ENCODE measurements around the gene ZNF554. TPM values are rescaled to one million over a fixed set of nuclear protein-coding genes. Genes with fewer than 3 reads are reported as not detected.

ZNF554 gene
- total and polyA plus RNA-seq, 4 donors, result 1.1 to 8.8 (median 4.0) TPM

GRCh38 chr19:2809387-2810140 is 10.1 kb upstream of the ZNF554 start:
- no peak for TF ChIP-seq CTCF (IDR thresholded peaks at IDR 0.05; ENCODE audit: control extremely low read depth, extremely low read depth)
- Histone ChIP-seq H3K36me3 (ENCODE audit: control insufficient read depth in 4 of 4, insufficient read depth in 4 of 4, low read length in 4 of 4) (peaks cover 6 to 70% (median 7%) of the 10 kb centered on the region in 4 donors), H3K27me3 (ENCODE audit: control insufficient read depth in 3 of 3, insufficient read depth in 3 of 3, low read length in 2 of 3) (no peaks in the 10 kb centered on the region), H3K9me3 (ENCODE audit: control insufficient read depth in 4 of 4, insufficient read depth in 3 of 4, low read length in 3 of 4) (peaks cover 0 to 3% (median 0%) of the 10 kb centered on the region in 4 donors), H3K9ac (ENCODE audit: insufficient read depth in 1 of 2, low read length in 2 of 2) (no peak overlapping the region), H3K4me3 (no peak overlapping the region), H3K27ac (ENCODE audit: low read depth in 1 of 2, low read length in 1 of 2) (no peak overlapping the region), H3K4me1 (ENCODE audit: control insufficient read depth in 5 of 5, insufficient read depth in 5 of 5, low read length in 5 of 5) (no peaks in the 10 kb centered on the region)
- 94 to 95% methylated on average over 35 to 37 of the region's 37 CpGs for WGBS, 2 donors
- DNase-seq (no peak), ATAC-seq (ENCODE audit: insufficient read depth, low FRiP score) (no peak)

GRCh38 chr19:2810141-2811091 is 9.3 kb upstream of the ZNF554 start:
- peaks cover 4 to 62% (median 6%) of the 10 kb centered on the region in 4 donors for H3K36me3 ChIP-seq (ENCODE audit: control insufficient read depth in 4 of 4, insufficient read depth in 4 of 4, low read length in 4 of 4)
- no peak for ATAC-seq (ENCODE audit: insufficient read depth, low FRiP score)

GRCh38 chr19:2811221-2811722 is 8.4 kb upstream of the ZNF554 start:
- H3K9ac ChIP-seq (ENCODE audit: insufficient read depth in 1 of 2, low read length in 2 of 2), result no peak overlapping the region
- H3K9me3 ChIP-seq (ENCODE audit: control insufficient read depth in 4 of 4, insufficient read depth in 3 of 4, low read length in 3 of 4), result peaks cover 0 to 3% (median 0%) of the 10 kb centered on the region in 4 donors
- peaks cover 3 to 60% (median 5%) of the 10 kb centered on the region in 4 donors for H3K36me3 ChIP-seq (ENCODE audit: control insufficient read depth in 4 of 4, insufficient read depth in 4 of 4, low read length in 4 of 4)
- no peaks in the 10 kb centered on the region for H3K4me1 ChIP-seq (ENCODE audit: control insufficient read depth in 5 of 5, insufficient read depth in 5 of 5, low read length in 5 of 5)
- DNase-seq (no peak), ATAC-seq (ENCODE audit: insufficient read depth, low FRiP score) (no peak)
- H3K4me3 ChIP-seq, result no peak overlapping the region
- WGBS, 2 donors, result 97% methylated on average over 20 of the region's 20 CpGs
- H3K27me3 ChIP-seq (ENCODE audit: control insufficient read depth in 3 of 3, insufficient read depth in 3 of 3, low read length in 2 of 3), result no peaks in the 10 kb centered on the region
- no peak for TF ChIP-seq CTCF (IDR thresholded peaks at IDR 0.05; ENCODE audit: control extremely low read depth, extremely low read depth)
- no peak overlapping the region for H3K27ac ChIP-seq (ENCODE audit: low read depth in 1 of 2, low read length in 1 of 2)

More at GRCh38 chr19:2810141-2811091, 9.3 kb upstream of the ZNF554 start:
- H3K27ac ChIP-seq (ENCODE audit: low read depth in 1 of 2, low read length in 1 of 2), result no peak overlapping the region
- H3K27me3 ChIP-seq (ENCODE audit: control insufficient read depth in 3 of 3, insufficient read depth in 3 of 3, low read length in 2 of 3), result no peaks in the 10 kb centered on the region
- no peak overlapping the region for H3K9ac ChIP-seq (ENCODE audit: insufficient read depth in 1 of 2, low read length in 2 of 2)
- no peak overlapping the region for H3K4me3 ChIP-seq
- H3K9me3 ChIP-seq (ENCODE audit: control insufficient read depth in 4 of 4, insufficient read depth in 3 of 4, low read length in 3 of 4), result peaks cover 0 to 3% (median 0%) of the 10 kb centered on the region in 4 donors
- no peaks in the 10 kb centered on the region for H3K4me1 ChIP-seq (ENCODE audit: control insufficient read depth in 5 of 5, insufficient read depth in 5 of 5, low read length in 5 of 5)
- DNase-seq, result no peak
- no peak for TF ChIP-seq CTCF (IDR thresholded peaks at IDR 0.05; ENCODE audit: control extremely low read depth, extremely low read depth)
- 96 to 97% methylated on average over 58 of the region's 58 CpGs for WGBS, 2 donors

Measured in lung (tissue), 12 donors.